HG03439 (cell line): Measurements from ENCODE around the gene RAD9B.
A peak's percentile ranks its signal among the peaks of the same experiment; 100 is the strongest.
"Not testable (repeated sequence)": the region's sequence is repeated elsewhere in the genome, so short reads cannot be mapped to it uniquely, and the experiment has no call there.

Experiments
- ATAC-seq: cut with Tn5 transposase; IDR thresholded peaks from one replicate; pipeline ENCODE4 v1.9.1; 2021; ENCODE audit warnings: mild to moderate bottlenecking, moderate library complexity; ENCODE audit not compliant: unreplicated experiment

The RAD9B gene

GRCh38 chr12:110501752-110502738 is at the start of gene RAD9B, which contains the start of gene VPS29:
TSS of gene RAD9B (plus strand) at chr12:110502331. CDS start at chr12:110502338, 7 bp downstream.
TSS of gene VPS29 (minus strand) at chr12:110502111. CDS start at chr12:110502051, 60 bp downstream.
- peak; percentile 94 for ATAC-seq

GRCh38 chr12:110453569-110454296 is 48.4 kb upstream of the RAD9B start:
- no peak for ATAC-seq

- no peak for ATAC-seq
Measured at GRCh38 chr12:110458756-110459155, 43.4 kb upstream of the RAD9B start.

DNA sequence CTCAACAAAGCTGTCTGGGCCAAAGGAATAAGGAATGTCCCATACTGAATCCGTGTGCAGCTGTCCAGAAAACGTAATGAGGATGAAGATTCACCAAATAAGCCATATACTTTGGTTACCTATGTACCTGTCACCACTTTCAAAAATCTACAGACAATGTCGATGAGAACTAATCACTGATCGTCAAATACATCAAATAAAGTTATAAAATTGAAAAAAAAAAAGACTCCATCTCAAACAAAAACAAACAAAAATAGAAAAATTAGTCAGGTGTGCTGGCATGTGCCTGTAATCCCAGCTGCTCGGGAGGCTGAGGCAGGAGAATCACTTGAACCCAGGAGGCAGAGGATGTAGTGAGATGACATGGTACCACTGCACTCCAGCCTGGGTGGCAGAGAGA is 40.9 kb upstream of the RAD9B start:
- ATAC-seq: not testable (repeated sequence)

- ATAC-seq: no peak
Measured at GRCh38 chr12:110465024-110465423, 37.1 kb upstream of the RAD9B start.

- not testable (repeated sequence) for ATAC-seq
Measured at GRCh38 chr12:110465765-110466164, 36.4 kb upstream of the RAD9B start.

GRCh38 chr12:110466791-110467190 is 35.3 kb upstream of the RAD9B start:
- ATAC-seq: no peak

DNA sequence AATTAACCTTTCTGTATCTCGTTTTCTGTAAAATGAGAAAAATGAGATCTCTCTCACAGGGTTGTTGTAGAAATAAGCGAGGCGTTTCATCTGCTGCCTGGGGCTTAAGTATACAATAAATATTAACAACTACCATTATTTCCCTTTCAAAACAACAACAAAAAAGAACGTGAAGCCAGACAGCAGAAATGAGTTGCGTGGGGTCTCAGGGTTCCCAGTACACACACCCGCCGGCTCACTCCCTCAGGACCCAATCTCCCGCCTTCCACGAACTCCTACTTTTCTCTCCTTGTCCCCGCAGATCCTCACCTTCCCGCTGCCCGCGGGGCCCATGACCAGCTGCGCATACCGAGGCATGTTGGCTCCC is 34.3 kb upstream of the RAD9B start:
- ATAC-seq: no peak

DNA sequence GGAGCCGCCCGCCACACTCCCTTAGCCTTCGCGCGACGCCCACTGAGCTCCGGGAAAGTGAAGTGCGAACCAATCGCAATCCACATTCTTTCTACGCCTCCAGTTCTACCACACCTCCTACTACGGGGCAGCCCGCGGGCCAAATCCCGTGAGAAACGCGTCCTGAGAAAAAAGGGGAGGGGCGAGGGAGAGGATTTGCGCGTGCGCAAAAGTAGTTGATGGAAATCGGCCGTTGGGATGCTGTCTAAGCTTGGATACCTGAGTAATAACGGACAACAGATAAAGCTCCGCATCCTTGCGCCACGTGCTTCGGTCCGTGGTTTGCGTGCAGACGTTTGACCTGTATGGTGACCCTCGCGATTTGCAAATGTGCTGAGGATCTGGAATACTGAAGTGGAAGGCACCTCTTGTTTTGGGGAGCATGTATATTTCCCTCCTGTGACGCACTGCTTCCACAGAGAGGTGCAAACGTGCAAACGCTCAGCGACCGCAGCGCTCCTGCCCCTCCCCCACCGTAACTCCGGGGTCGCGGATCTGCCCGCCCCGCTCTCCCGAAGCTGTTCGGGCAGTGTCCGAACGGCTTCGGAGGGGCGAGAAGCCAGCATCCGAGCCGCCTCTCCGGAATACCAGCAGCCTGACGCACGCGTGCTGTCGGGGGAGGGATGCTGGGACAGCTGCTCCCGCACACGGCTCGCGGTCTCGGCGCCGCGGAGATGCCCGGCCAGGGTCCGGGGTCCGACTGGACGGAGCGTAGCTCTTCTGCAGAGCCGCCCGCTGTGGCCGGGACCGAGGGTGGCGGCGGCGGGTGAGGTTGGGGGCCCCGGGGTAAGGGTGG is 33.7 kb upstream of the RAD9B start, which contains the start of the genes FAM216A and GPN3:
Gene FAM216A (plus strand): TSS at position 632 of the 835 bp plus-strand sequence. CDS start 31 bp downstream, at position 663.
Gene GPN3 (minus strand): TSS at position 44 of the 835 bp plus-strand sequence. CDS start 54 bp downstream, outside the sequence.
- peak; percentile 78 for ATAC-seq

DNA sequence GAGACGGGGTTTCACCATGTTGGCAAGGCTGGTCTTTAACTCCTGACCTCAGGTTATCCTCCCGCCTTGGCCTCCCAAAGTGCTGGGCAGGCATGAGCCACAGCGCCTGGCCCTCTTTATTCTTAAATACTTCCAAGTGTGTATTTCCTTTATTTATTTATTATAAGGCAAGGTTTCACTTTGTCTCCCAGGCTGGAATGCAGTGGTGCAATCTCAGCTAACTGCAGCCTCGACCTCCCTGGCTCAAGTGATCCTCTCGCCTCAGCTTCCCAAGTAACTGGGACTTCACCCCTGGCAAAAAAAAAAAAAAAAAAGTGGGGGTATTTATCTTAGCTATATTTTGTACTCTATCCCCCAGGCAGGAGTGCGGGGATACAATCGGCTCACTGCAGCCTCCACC is 26.7 kb upstream of the RAD9B start:
- no peak for ATAC-seq

GRCh38 chr12:110498984-110499706 is 3.0 kb upstream of the RAD9B start:
- ATAC-seq: no peak

- peak; percentile 18 for ATAC-seq
Measured at GRCh38 chr12:110501399-110501751, 756 bp upstream of the RAD9B start.

DNA sequence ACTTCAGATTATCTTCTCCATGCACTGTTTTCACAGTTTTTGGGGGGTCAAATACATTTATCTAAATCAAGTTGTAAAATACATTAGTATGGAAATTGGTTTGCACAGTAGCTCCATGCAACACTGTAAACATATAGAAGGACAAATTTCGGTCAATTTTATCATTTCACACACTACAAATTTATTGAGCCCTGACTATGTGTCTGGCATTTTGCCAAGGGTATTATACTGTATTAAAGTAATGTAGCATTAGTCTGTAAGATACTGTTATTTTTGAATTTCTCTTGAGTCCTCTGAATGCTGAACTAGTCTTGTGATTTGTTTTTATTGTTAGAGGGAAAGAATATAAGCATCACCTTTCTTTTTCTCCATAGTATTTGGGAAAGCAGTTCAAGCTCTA is 1.3 kb downstream of the RAD9B start:
- ATAC-seq: no peak

DNA sequence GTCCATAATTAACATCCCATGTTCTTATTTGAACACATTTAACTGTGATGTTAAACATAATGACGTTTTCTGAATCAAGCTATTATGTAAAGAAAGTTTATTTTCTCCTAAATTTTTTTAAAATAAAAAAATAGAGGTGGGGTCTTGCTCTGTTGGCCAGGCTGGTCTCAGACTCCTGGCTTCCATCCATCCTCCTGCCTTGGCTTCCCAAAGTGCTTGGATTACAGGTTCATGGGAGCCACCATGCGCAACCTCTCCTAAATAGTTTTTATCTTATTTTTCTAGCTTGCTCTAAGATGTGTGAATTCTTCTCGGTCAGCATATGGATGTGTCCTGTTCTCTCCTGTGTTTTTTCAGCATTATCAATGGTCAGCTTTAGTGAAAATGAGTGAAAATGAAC is 3.2 kb downstream of the RAD9B start:
- ATAC-seq: no peak

DNA sequence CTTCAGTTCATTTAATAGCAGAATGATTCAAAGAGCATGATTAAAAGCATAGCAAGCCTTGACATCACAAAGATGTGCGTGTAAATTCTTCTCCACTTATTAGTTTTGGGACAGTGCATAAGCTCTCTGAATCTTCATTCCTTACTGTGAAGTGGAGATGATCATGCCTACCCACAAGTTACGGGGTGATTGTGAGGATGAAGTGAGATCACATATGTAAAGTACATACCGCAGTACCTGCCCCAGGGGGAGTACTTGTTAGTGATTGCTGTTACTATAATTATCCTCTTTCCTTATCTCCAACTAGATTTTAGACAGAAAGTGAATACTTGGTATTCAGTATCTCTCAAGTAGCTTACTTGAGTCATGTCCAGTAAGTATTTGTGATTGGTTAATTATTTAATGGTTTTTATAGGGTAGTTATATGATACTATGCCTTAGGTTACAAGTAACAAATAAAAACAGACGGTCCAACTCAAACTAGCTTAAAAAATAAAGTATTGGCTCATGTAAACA is 6.0 kb downstream of the RAD9B start:
- no peak for ATAC-seq

DNA sequence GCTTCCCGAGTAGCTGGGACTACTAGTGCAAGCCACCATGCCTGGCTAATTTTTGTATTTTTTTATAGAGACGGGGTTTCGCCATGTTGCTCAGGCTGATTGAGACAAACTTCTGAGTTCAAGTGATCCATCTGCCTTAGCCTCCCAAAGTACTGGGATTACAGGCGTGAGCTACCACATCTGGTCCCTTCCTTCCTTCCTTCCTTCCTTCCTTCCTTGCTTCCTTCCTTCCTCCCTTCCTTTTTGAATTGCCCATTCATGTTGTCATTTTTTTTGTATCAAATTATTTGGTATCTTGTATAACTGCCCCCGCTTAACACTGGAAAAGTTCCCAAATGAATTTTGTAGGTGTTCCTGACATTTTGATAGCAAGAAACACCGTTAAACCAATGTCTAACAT is 11.7 kb downstream of the RAD9B start:
- ATAC-seq: no peak

DNA sequence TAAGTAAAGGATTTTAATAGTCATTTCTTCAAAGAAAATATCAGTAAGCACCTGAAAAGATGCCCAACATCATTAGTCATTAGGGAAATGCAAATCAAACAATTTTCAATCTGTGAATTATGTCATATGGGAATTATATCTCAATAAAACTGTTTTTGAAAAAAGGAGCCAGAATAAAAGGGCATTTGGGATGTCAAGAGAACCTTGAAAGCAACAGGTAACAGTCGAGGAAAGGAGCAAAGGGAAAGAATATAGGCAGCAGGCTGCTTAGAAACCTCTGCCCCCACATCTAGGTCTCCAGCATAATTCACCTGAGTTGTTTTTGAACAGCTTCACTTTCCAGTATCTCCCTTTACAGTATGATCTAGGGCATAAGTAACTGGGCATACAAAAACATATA is 12.2 kb downstream of the RAD9B start:
- ATAC-seq: no peak

- no peak for ATAC-seq
Measured at GRCh38 chr12:110516995-110517394, 14.9 kb downstream of the RAD9B start.

- not testable (repeated sequence) for ATAC-seq
Measured at GRCh38 chr12:110518014-110518413, 15.9 kb downstream of the RAD9B start.
